Measurements from ENCODE around the gene ATP5MC3. TPM values are rescaled to one million over a fixed set of nuclear protein-coding genes. Genes with fewer than 3 reads are reported as not detected.
A peak's percentile ranks its signal among the peaks of the same experiment; 100 is the strongest.

ATP5MC3 gene
- total and polyA plus RNA-seq, 10 of the 15 experiments (the other 5 are each of a cell fraction or from before 2014, with no cell fraction given) = 308 to 1,196 (median 550) TPM

GRCh38 chr2:175205523-175205922 is 24.0 kb upstream of the ATP5MC3 start (continued):
- TF ChIP-seq USF2 (IDR thresholded peaks at IDR 0.05; ENCODE audit: borderline replicate concordance, low read depth, low read length) (no peak), ATF2 (IDR thresholded peaks at IDR 0.05; ENCODE audit: low read length) (no peak), IRF3 (IDR thresholded peaks at IDR 0.05) (no peak), CREB1 (IDR thresholded peaks at IDR 0.05; ENCODE audit: low read depth) (no peak)

- ATAC-seq = peak; percentile 98
- DNase-seq (ENCODE audit: low read depth, low spot score) = no peak
- BruUV-seq (replicated peaks) = no TSS peak
- CTCF ChIA-PET = interaction anchor here (0.9 to 3.3 kb wide), 20 partner anchors 9 to 455 kb away, joined by 3 to 12 read pairs (median 4); partner anchors contain the start of gene ATF2
- H3K4me3 ChIP-seq = no peak overlapping the region
- in situ Hi-C loops (cut with MboI) (no loop called here), intact Hi-C loops (cut with micrococcal nuclease; ENCODE audit: unreplicated experiment) (loop anchor here (1.0 kb wide), 1 partner anchor 78 kb away; no protein-coding TSS in a partner anchor)
- no peaks in the 10 kb centered on the region; the same call in 2 of the 3 replicates for H3K9me3 ChIP-seq (replicated peaks; ENCODE audit: control insufficient read depth, insufficient read depth, low read length)
- FAIRE-seq = peak; percentile 81
- H3K4me2 ChIP-seq (ENCODE audit: control insufficient read depth, insufficient read depth) = no peak overlapping the region
- RAD21 ChIA-PET (ENCODE audit: unreplicated experiment) = interaction anchor here (0.6 to 2.1 kb wide), 5 partner anchors 87 to 893 kb away, joined by 3 to 4 read pairs (median 4); no protein-coding TSS in a partner anchor
- H2AFZ ChIP-seq (ENCODE audit: control insufficient read depth, low read depth, low read length) = no peak overlapping the region
- H3K9ac ChIP-seq (ENCODE audit: control insufficient read depth, insufficient read depth, low read length) = no peak overlapping the region
- H3K27ac ChIP-seq (ENCODE audit: control insufficient read depth, insufficient read depth) = no peak overlapping the region
- no peaks in the 10 kb centered on the region for H3K27me3 ChIP-seq (replicated peaks in 1 of 2; ENCODE audit: control insufficient read depth in 2 of 2, insufficient read depth in 2 of 2, low read length in 1 of 2)
- peak; percentile 53 to 55 (median 55) for TF ChIP-seq CTCF (IDR thresholded peaks at IDR 0.05 in 2 of 3, conservative IDR thresholded peaks at IDR 0.05 in 1 of 3; ENCODE audit: control insufficient read depth in 2 of 3, extremely low read depth in 1 of 3, insufficient read depth in 1 of 3, low read depth in 3 of 3, low read length in 3 of 3)
- peak; percentile 42; the same call in 1 of the 2 replicates for TF ChIP-seq SMC3 (IDR thresholded peaks at IDR 0.05; ENCODE audit: borderline replicate concordance, low read length)
- no peak for TF ChIP-seq SMARCA5 (IDR thresholded peaks at IDR 0.05)
- TF ChIP-seq NKRF (conservative IDR thresholded peaks at IDR 0.05) = no peak
- no peak for TF ChIP-seq TCF12 (IDR thresholded peaks at IDR 0.05; ENCODE audit: low read depth, low read length)
- peak; percentile 55 for TF ChIP-seq RAD21 (IDR thresholded peaks at IDR 0.05; ENCODE audit: insufficient read depth, low read depth, low read length)
- H3K79me2 ChIP-seq (ENCODE audit: control insufficient read depth, insufficient read depth, low read length) = no peaks in the 10 kb centered on the region
- POLR2A ChIA-PET = interaction anchor here (1.2 kb wide), 1 partner anchor 94 kb away, joined by 3 read pairs; no protein-coding TSS in a partner anchor
- H4K20me1 ChIP-seq (ENCODE audit: control insufficient read depth, insufficient read depth) = no peaks in the 10 kb centered on the region
- no peaks in the 10 kb centered on the region for H3K36me3 ChIP-seq (ENCODE audit: control insufficient read depth in 2 of 2, insufficient read depth in 2 of 2, low read length in 1 of 2)
- SMC1A ChIA-PET (ENCODE audit: uncharacterized antibody, unreplicated experiment) = interaction anchor here (0.5 to 1.4 kb wide), 8 partner anchors 22 to 393 kb away, joined by 3 to 6 read pairs (median 3); partner anchors contain the start of gene ATF2
- no peaks in the 10 kb centered on the region for H3K4me1 ChIP-seq (ENCODE audit: control insufficient read depth, insufficient read depth, low read length)
- 9% methylated on average over 12 of the region's 12 CpGs for WGBS (ENCODE audit: insufficient coverage, insufficient replicate concordance, low lambda C conversion rate, missing lambda C conversion rate)
These were observed 22.3 kb upstream of the ATP5MC3 start for GRCh38 chr2:175203621-175204496.
